ENCODE results near the gene ITPR1.

The ITPR1 gene

GRCh38 chr3:4514321-4514720 lies 21.2 kb downstream of the ITPR1 start:
- H3K4me3 ChIP-seq (ENCODE audit: low read depth, low read length) = no peak overlapping the region
- DNase-seq (ENCODE audit: low read depth, low spot score) = no peak
- in situ Hi-C loops (cut with HindIII; ENCODE audit: low sequenced_read_pairs) = no loop called here
- TF ChIP-seq, protein P1, sequence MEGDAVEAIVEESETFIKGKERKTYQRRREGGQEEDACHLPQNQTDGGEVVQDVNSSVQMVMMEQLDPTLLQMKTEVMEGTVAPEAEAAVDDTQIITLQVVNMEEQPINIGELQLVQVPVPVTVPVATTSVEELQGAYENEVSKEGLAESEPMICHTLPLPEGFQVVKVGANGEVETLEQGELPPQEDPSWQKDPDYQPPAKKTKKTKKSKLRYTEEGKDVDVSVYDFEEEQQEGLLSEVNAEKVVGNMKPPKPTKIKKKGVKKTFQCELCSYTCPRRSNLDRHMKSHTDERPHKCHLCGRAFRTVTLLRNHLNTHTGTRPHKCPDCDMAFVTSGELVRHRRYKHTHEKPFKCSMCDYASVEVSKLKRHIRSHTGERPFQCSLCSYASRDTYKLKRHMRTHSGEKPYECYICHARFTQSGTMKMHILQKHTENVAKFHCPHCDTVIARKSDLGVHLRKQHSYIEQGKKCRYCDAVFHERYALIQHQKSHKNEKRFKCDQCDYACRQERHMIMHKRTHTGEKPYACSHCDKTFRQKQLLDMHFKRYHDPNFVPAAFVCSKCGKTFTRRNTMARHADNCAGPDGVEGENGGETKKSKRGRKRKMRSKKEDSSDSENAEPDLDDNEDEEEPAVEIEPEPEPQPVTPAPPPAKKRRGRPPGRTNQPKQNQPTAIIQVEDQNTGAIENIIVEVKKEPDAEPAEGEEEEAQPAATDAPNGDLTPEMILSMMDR (IDR thresholded peaks at IDR 0.05; ENCODE audit: low read depth, low read length) = no peak

- no peak overlapping the region for H3K4me3 ChIP-seq (ENCODE audit: low read depth, low read length)
- in situ Hi-C loops (cut with HindIII; ENCODE audit: low sequenced_read_pairs) = no loop called here
- TF ChIP-seq, protein P1 (IDR thresholded peaks at IDR 0.05; ENCODE audit: low read depth, low read length) = no peak
Observed at GRCh38 chr3:4514916-4515315, 21.8 kb downstream of the ITPR1 start.

GRCh38 chr3:4515916-4516579 lies 22.9 kb downstream of the ITPR1 start:
- DNase-seq (ENCODE audit: low read depth, low spot score) = no peak
- TF ChIP-seq, protein P1 (IDR thresholded peaks at IDR 0.05; ENCODE audit: low read depth, low read length) = no peak
- in situ Hi-C loops (cut with HindIII; ENCODE audit: low sequenced_read_pairs) = no loop called here
- H3K4me3 ChIP-seq (ENCODE audit: low read depth, low read length) = no peak overlapping the region

More at GRCh38 chr3:4514916-4515315, 21.8 kb downstream of the ITPR1 start:
- DNase-seq (ENCODE audit: low read depth, low spot score) = no peak

- in situ Hi-C loops (cut with HindIII; ENCODE audit: low sequenced_read_pairs) = no loop called here
- DNase-seq (ENCODE audit: low read depth, low spot score) = no peak
- TF ChIP-seq, protein P1 (IDR thresholded peaks at IDR 0.05; ENCODE audit: low read depth, low read length) = no peak
- no peak overlapping the region for H3K4me3 ChIP-seq (ENCODE audit: low read depth, low read length)
Observed at GRCh38 chr3:4517093-4517492, 23.9 kb downstream of the ITPR1 start.

GRCh38 chr3:4517643-4518311 lies 24.6 kb downstream of the ITPR1 start:
- no peak for DNase-seq (ENCODE audit: low read depth, low spot score)
- no peak overlapping the region for H3K4me3 ChIP-seq (ENCODE audit: low read depth, low read length)
- TF ChIP-seq, protein P1 (IDR thresholded peaks at IDR 0.05; ENCODE audit: low read depth, low read length) = no peak
- in situ Hi-C loops (cut with HindIII; ENCODE audit: low sequenced_read_pairs) = no loop called here

DNA sequence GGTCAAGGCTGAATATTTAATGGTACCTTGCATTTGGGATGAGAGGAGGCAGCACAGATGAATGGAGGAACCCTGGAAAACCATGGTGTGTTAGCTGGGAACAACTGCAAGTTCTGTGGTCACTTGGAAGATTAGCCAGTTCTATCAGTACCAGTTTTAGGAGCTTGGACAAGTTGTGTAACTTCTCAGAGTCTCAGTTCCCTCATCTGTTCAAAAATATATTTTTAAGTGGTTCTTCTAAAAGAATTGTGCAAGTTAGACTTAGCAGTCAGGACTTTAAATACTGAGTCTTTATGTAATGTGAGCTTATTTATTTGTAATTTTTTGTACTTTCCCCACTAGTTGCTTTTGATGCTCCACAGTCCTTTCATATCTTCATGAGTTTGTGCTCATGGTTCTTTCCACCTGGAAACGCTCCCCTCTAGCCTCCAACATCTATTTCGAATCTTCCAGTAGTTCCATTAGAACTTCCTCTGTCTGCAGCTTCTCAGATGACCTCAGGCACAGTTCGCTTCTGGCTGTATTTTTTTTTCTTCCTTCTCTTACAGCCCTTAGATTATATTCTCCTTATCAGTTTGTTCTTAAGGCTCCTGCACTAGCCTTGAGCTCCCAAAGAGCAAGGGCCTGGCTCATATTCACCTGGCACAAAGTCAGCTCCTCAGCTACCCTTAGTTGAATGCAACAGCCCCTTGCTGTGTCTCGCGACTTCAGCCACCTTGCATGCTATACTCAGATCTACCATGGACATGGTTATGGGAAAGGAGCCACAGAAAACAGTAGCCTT lies 27.1 kb downstream of the ITPR1 start:
- in situ Hi-C loops (cut with HindIII; ENCODE audit: low sequenced_read_pairs) = no loop called here
- no peak for DNase-seq (ENCODE audit: low read depth, low spot score)

More for the DNA sequence above, 27.1 kb downstream of the ITPR1 start:
- TF ChIP-seq, protein P1 (IDR thresholded peaks at IDR 0.05; ENCODE audit: low read depth, low read length) = no peak
- no peak overlapping the region for H3K4me3 ChIP-seq (ENCODE audit: low read depth, low read length)
